GM18909 (cell line): ENCODE data around the gene CEP192.

Experiments
- ATAC-seq: cut with Tn5 transposase; IDR thresholded peaks from one replicate; pipeline ENCODE4 v1.9.1; 2021; ENCODE audit warnings: mild to moderate bottlenecking; ENCODE audit not compliant: unreplicated experiment, poor library complexity

The CEP192 gene

DNA sequence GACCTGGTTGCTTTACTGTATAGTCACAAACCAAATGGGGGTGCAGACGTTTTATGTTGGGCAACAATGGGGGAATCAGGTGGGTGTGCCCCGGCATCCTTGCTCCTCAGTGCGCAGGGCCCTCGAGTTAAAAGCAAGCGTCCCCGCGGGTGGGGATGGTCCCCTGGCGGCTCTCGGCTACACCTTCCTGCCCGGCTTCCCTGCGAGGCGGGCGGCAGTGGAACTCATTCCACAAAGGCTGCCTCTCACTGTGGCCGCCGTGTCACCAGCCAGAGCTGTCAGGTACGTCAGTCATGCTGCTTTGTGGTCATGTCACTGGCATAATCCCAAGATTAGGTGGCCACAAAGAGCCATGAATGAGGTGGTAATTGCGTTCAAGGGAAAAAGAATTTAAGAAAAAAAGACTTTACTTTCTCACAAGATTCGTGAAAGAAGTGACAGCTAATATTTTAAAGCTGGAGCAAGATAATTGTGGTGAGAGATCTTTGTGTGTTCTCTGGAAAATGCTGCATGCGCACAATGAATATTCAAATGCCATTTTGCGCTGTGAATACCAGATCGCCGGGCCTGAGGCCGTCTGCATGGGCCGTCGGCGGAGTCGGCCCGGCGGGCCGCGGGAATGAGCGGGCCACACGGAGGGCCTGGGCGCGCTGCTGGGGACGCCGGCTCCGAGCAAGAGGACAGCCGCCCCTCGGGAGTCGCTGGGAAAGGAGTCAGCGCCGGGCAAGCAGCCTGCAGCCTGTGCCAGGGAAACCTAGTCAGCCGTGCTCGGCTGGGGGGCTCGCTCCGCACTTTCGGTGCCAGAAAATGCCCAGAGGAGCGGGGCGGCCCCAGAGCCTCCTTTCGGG, 145.1 kb downstream of the CEP192 start:
- peak; percentile 11 for ATAC-seq

- peak; percentile 43 for ATAC-seq
These were observed 145.9 kb downstream of the CEP192 start for GRCh38 chr18:13136904-13137669.

GRCh38 chr18:13137670-13138419, 146.7 kb downstream of the CEP192 start:
- ATAC-seq, result peak; percentile 67

- no peak for ATAC-seq
These were observed 147.4 kb downstream of the CEP192 start for GRCh38 chr18:13138420-13139139.

DNA sequence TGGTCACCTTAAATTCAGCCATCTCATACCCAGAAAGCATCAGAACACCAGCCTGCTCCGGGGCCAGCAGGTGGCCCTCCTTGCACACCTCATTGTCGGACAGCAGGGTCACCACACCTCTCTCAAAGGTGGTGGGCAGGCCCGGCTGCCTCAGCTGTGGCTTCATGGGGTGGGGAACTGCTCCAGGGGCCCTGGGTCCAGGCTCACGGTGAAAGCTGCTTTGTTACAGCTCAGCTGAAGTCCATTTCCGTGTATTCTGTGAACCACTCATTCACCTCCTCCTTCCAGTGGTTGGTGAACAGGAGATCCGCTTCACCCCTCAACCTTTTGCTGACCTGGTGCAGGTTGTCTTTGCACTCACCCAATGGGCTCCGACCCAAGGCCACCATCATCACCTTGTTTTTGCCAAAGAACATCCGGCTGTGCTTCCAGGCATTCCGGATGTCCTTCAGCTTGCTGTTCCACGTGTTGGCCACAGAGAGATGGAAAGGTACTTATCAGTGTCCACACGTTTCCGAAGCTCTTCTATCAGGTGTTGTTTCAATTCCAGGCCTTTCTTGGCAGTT, 148.8 kb downstream of the CEP192 start:
- ATAC-seq, result no peak

DNA sequence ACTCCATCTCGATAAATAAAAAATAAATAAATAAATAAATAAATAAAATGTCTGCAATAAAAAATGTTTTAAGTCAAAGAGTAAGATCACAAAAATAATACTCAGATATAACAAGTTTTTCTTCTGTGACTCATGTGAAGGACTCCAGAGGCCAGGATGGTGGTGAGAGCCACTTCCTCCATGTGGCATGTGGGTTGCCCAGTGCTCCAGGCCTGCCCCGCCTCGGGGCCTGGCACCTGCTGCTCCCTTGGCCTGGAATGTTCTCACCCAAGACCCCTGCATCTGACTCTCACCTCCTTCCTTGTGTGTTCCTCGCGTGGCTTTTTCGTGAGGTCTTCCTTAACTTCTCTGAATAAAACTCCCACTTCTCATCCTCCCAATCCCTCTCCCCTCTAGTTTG, 150.0 kb downstream of the CEP192 start:
- ATAC-seq, result no peak

DNA sequence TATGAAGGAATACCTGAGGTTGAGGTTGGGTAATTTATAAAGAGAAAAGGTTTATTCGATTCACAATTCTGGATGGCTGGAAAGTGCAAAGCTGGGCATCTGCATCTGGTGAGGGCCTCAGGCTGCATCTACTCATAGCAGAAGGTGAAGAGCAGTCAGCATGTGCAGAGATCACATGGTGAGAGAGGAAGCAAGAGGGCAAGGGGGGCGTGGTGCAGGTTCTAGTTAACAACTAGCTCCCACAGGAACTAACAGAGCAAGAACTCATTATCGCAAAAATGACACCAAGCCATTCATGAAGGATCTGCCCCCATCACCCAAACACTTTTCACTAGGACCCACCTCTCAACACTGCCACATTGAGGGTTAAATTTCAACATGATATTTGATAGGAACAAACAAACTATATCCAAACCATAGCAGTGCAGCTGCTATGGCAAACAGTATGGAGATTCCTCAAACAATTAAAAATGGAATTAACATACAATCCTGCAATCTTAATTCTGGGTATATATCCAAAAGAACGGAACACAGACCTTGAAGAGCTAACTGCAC, 154.6 kb downstream of the CEP192 start:
- no peak for ATAC-seq

GRCh38 chr18:13147130-13147529, 156.0 kb downstream of the CEP192 start:
- no peak for ATAC-seq

GRCh38 chr18:13151656-13152055, 160.5 kb downstream of the CEP192 start:
- ATAC-seq, result no peak

- ATAC-seq, result no peak
These were observed 167.3 kb downstream of the CEP192 start for GRCh38 chr18:13158428-13158827.

DNA sequence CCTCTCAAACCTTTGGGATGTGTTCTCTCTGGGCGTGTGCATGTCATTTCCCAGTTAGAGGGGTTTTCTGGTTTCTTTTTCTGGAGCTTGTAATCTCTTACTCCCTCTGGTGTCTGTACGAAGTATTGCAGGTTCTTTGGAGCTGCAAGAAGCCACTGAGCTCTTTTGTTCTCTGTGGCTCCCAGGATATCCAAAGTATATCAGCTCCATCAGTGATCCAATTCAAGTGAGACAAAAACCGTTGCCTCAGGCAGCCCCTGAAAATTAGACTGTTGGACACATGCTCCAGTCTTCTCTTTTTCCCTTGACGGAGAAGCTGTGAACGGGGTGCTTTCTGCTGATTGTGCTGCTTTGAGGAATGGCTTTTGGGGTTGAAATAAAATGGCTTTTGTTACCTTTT, 168.4 kb downstream of the CEP192 start:
- no peak for ATAC-seq

GRCh38 chr18:13161276-13161899, 170.2 kb downstream of the CEP192 start:
- ATAC-seq, result no peak

DNA sequence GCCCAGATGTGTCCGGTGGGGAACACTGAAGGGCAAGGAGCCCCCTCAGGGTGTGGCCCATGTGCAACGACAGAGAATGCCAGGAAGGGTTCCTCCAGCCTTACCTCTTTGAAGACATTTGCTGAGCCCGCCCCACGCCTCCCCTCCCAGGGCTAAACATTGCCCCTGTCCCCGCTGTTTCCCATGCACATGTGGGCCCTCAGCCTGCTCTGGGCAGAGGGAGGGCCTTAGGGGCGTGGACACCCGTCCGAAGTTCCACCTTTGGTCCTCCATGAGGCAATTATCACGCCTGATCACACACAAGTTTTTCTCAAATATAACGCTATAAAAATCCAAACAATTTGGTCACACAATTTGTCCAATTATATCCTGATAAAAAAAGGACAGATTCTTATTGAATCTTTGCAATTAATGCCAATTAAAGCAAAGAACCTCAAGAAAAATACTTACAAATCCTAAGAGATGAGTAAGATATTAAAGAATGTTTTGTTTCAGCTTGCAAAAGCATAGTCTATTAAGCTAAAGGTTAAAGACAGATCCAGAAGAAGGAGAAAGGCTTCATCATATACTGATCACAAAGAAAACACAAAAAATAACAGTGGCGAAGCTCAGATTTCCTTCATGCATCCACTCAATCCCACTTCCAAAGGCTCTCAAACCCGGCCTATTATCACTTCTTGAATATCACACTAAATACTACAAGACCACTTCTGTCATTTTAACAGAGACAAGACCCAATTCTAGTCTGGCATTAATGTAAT, 172.2 kb downstream of the CEP192 start:
- no peak for ATAC-seq

DNA sequence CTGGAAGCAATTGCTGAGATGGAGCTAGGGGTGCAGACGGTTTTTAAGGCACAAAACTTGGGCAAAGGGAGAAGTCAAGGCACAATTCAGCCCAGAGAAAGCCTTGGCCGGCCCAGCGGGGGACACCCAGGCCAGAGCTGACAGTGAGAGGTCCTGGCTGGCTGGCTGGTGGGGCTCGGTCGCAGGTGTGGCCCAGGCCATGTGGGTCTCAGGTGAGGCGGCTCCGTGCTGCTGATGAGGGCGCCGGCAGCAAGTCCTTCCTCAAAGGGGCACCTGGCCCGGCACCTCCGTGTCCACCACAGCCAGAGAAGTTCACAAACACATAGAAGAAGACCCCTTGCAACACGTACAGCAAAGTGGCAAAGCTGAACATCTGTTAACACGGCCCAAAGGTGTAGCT, 173.2 kb downstream of the CEP192 start:
- ATAC-seq, result no peak

GRCh38 chr18:13165636-13166423, 174.7 kb downstream of the CEP192 start:
- ATAC-seq, result no peak

- ATAC-seq, result no peak
These were observed 182.5 kb downstream of the CEP192 start for GRCh38 chr18:13173578-13174145.
